Muscle layer of duodenum (tissue), 2 donors: ENCODE measurements around the gene MRI1.

Experiments
- H3K27ac ChIP-seq: one replicate; pipeline ENCODE4 v1.7.0; 2013; ENCODE audit warnings: mild to moderate bottlenecking, low read length
- H3K27me3 ChIP-seq: one replicate; pipeline ENCODE4 v1.7.0; 2013; ENCODE audit warnings: low read depth, mild to moderate bottlenecking, control low read depth, low read length
- H3K36me3 ChIP-seq, 2 donors: one replicate each; pipeline ENCODE4 v1.7.0; 2013; ENCODE audit warnings: low read length in 2 of 2, control low read depth in 1 of 2, mild to moderate bottlenecking in 1 of 2; ENCODE audit not compliant: insufficient read depth in 2 of 2, control insufficient read depth in 1 of 2
- H3K4me1 ChIP-seq, 2 donors: one replicate each; pipeline ENCODE4 v1.7.0; 2013; ENCODE audit warnings: low read length in 2 of 2, mild to moderate bottlenecking in 2 of 2, control low read depth in 1 of 2, moderate library complexity in 1 of 2; ENCODE audit not compliant: insufficient read depth in 2 of 2, control insufficient read depth in 1 of 2
- H3K4me3 ChIP-seq, 2 donors: one replicate each; pipeline ENCODE4 v1.7.0; 2013; ENCODE audit warnings: low read length in 2 of 2, low read depth in 1 of 2, mild to moderate bottlenecking in 1 of 2
- H3K9me3 ChIP-seq, 2 donors: one replicate each; pipeline ENCODE4 v1.7.0; 2013; ENCODE audit warnings: low read length in 2 of 2, control low read depth in 1 of 2, mild to moderate bottlenecking in 1 of 2; ENCODE audit not compliant: control insufficient read depth in 1 of 2
- donor health status: healthy.

The MRI1 gene

GRCh38 chr19:13794757-13795589 is 30.7 kb downstream of the MRI1 start, which contains the start of gene ZSWIM4:
TSS of gene ZSWIM4 (plus strand) at chr19:13795443. CDS start at chr19:13795649, 206 bp downstream.
- Histone ChIP-seq H3K4me1 (peaks cover 12 to 30% of the 10 kb centered on the region in 2 donors), H3K36me3 (peaks cover 0 to 4% of the 10 kb centered on the region in 2 donors), H3K27ac (peak within 1 kb of the TSS; percentile 82), H3K4me3 (peak within 1 kb of the TSS; percentile 64 to 78), H3K9me3 (no peaks in the 10 kb centered on the region), H3K27me3 (no peaks in the 10 kb centered on the region)

DNA sequence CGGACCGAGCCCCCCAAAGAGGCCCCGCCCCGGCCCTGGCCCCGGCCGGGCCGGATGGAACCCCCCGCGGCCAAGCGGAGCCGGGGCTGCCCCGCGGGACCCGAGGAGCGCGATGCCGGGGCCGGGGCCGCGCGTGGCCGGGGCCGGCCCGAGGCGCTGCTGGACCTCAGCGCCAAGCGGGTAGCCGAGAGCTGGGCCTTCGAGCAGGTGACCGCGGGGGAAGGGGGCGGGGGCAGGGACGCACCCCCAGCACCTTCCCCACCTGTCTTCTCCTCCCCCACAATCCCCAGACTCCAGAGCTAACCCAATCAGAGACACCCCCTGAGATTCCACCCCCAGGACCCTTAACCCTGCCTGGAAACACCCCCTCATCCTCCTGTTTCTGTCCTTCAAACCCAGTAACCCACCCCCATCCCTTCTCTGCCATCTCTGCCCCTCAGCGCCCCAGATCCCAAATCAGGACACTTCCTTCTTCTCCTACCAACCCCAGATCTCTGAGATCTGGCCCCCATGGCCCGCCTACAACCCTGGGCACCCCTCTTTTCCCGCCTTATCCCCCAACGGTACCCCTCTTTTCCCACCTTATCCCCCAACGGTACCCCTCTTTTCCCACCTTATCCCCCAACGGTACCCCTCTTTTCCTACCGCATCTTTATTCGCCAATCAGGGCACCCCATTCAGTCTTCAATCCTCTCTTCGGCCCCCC is 31.4 kb downstream of the MRI1 start:
- no peaks in the 10 kb centered on the region for H3K9me3 ChIP-seq
- peaks cover 0 to 4% of the 10 kb centered on the region in 2 donors for H3K36me3 ChIP-seq
- H3K27me3 ChIP-seq, result no peaks in the 10 kb centered on the region
- H3K4me1 ChIP-seq, result peaks cover 12 to 30% of the 10 kb centered on the region in 2 donors
- peak overlapping the region; percentile 60 to 78 for H3K4me3 ChIP-seq
- peak overlapping the region; percentile 72 for H3K27ac ChIP-seq

DNA sequence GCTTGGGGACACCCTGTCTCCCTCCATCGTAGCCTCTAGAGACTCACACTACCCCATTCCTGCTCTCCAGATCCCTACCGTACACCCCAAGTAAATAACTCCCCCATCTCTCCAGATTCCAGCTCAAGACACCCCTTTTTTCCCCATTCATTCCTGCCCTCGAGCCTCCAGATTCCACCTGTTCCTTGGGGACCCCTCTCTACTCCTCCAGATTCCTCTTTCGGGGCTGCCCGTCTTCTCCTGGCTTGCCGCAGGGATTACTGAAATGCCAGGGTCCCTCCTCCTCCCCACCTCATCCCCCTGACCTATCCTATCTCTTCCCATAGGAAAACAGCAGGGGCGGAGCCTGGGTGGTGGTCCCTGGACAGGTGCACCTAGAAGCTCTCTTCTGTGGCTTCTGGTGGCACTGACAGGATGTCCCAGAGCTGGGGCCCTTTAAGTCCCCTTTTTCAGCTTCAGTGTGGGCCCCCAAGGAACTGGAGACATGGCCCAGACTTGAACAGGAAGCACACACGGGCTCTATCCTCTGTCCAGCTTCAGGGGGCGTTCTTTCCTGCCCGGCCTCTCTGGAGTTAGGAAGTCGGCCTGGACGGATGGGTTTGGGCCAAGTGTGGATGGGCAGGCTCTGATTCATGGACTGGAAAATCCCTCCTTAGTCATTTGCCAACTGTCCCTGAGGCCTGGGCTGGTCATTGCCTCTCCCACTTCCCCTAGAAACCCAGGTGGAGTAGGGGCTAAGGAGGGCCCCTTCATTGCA is 32.2 kb downstream of the MRI1 start:
- peaks cover 12 to 30% of the 10 kb centered on the region in 2 donors for H3K4me1 ChIP-seq
- peak overlapping the region; percentile 60 to 78 for H3K4me3 ChIP-seq
- H3K27ac ChIP-seq, result peak overlapping the region; percentile 72
- H3K9me3 ChIP-seq, result no peaks in the 10 kb centered on the region
- no peaks in the 10 kb centered on the region for H3K27me3 ChIP-seq
- H3K36me3 ChIP-seq, result peaks cover 0 to 4% of the 10 kb centered on the region in 2 donors

- H3K27me3 ChIP-seq, result no peaks in the 10 kb centered on the region
- H3K27ac ChIP-seq, result peak overlapping the region; percentile 72
- peaks cover 12 to 30% of the 10 kb centered on the region in 2 donors for H3K4me1 ChIP-seq
- no peaks in the 10 kb centered on the region for H3K9me3 ChIP-seq
- peak overlapping the region; percentile 60 to 78 for H3K4me3 ChIP-seq
- peaks cover 0 to 4% of the 10 kb centered on the region in 2 donors for H3K36me3 ChIP-seq
Observed at GRCh38 chr19:13797058-13797440, 32.7 kb downstream of the MRI1 start.

DNA sequence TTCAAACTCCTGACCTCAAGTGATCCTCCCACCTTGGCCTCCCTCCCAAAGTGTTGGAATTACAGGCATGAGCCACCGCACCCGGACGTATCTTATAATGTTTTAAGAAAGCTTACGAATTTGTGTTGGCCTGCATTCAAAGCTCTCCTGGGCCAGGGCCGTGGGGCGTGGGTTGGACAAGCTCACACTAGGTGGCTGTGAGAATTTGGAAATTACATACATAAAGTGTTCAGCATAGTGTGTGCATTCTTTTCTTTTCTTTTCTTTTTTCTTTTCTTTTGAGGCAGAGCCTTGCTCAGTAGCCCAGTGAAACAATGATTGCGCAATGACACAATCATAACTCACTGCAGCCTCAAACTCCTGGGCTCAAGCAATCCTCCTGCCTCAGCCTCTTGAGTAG is 33.5 kb downstream of the MRI1 start:
- Histone ChIP-seq H3K27ac (no peak overlapping the region), H3K27me3 (no peaks in the 10 kb centered on the region), H3K4me1 (peaks cover 12 to 30% of the 10 kb centered on the region in 2 donors)

DNA sequence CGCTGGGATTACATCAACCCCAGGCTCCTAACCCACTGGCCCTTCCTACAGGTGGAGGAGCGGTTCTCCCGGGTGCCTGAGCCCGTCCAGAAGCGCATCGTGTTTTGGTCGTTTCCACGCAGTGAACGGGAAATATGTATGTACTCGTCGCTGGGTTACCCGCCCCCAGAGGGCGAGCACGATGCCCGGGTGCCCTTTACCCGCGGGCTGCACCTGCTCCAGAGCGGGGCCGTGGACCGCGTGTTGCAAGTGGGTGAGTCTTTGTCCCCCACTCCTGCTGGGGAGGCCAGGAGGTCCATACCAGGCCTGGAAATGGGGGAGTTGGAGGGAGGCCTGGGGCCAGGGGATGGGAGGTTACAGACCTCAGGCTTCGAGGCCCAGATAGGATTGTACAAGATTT is 35.3 kb downstream of the MRI1 start:
- Histone ChIP-seq H3K36me3 (peaks cover 0 to 3% of the 10 kb centered on the region in 2 donors), H3K4me3 (no peak overlapping the region), H3K27me3 (no peaks in the 10 kb centered on the region), H3K4me1 (peaks cover 8 to 22% of the 10 kb centered on the region in 2 donors), H3K9me3 (no peaks in the 10 kb centered on the region), H3K27ac (no peak overlapping the region)

More for the DNA sequence above, 33.5 kb downstream of the MRI1 start:
- peaks cover 0 to 4% of the 10 kb centered on the region in 2 donors for H3K36me3 ChIP-seq
- H3K9me3 ChIP-seq, result no peaks in the 10 kb centered on the region
- H3K4me3 ChIP-seq, result no peak overlapping the region

DNA sequence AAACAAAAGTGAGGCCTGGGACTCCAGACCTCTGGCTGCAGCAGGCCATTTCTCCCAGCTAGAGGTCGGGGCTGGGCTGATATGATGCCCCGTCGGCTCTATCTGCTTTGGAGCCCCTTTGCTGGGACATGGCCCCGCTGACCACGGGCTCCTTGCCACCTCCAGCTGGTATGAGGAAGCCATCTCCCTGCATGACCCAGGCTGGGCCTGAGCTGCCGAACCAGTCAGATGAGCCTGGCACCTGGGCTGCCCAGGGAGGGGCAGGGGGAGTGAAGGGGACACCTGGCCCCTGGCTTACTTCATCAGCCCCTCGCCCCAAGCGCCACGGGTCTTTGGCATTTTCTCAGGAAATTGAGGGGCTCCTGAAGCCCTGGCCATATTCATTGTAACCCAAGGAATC is 38.7 kb downstream of the MRI1 start:
- Histone ChIP-seq H3K36me3 (no peaks in the 10 kb centered on the region), H3K27me3 (no peaks in the 10 kb centered on the region), H3K27ac (no peak overlapping the region), H3K4me3 (no peak overlapping the region), H3K9me3 (no peaks in the 10 kb centered on the region), H3K4me1 (peaks cover 0 to 6% of the 10 kb centered on the region in 2 donors)

DNA sequence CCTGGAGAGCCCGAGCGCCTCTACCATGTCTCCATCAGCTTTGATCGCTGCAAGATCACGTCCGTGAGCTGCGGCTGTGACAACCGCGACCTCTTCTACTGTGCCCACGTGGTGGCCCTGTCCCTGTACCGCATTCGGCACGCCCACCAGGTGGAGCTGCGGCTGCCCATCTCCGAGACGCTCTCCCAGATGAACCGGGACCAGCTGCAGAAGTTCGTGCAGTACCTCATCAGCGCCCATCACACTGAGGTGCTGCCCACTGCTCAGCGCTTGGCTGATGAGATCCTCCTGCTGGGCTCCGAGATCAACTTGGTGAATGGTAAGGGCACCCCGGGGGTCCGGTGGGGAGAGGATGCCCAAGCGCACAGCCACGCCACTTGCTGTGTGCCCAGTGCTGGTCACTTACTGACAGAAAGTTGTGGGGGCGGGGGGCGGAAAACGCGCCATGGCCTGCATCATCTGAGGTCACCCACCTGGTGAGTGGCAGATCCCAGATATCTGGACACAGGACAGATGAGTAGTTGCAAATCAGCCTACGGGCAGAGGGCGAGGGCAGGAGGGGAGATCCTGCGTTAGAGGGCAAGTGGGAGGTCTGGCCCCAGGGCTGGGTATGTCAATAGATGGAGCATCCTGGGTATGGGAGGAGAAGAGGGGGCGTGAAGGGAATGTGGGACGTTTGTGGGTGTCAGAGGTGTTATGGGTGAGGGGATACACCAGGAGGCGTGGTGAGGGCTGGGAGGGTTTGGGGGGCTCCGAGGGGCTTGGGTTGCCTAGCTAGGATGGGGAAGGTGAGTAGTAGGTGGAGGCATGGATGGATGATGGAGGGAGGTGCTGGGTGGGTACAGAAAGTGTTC is 40.7 kb downstream of the MRI1 start:
- no peak overlapping the region for H3K27ac ChIP-seq
- peaks cover 0 to 10% of the 10 kb centered on the region in 2 donors for H3K36me3 ChIP-seq
- H3K9me3 ChIP-seq, result no peaks in the 10 kb centered on the region
- H3K4me3 ChIP-seq, result no peak overlapping the region
- no peaks in the 10 kb centered on the region for H3K27me3 ChIP-seq
- peaks cover 0 to 6% of the 10 kb centered on the region in 2 donors for H3K4me1 ChIP-seq

DNA sequence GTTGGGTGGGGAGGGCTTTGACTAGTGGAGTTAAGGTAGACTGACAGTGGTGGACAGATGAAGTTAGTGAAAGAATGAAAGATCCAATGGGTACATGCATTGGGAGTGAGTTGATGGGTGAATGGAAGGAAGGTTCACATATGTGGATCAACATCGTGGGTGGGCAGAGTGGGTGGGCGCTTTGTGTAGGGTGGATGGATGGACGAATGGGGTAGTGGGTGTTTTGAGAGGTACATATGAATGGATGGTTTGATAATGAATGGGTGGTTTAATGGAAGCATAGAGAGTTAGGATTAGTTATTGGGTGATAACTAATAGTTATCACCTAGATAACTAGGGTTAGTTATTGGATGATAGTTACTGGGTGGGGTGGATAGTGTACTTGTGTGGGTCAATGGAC is 42.4 kb downstream of the MRI1 start:
- H3K27ac ChIP-seq, result no peak overlapping the region
- peaks cover 0 to 6% of the 10 kb centered on the region in 2 donors for H3K4me1 ChIP-seq
- H3K36me3 ChIP-seq, result peaks cover 0 to 10% of the 10 kb centered on the region in 2 donors
- H3K27me3 ChIP-seq, result no peaks in the 10 kb centered on the region
- H3K9me3 ChIP-seq, result no peaks in the 10 kb centered on the region
- H3K4me3 ChIP-seq, result no peak overlapping the region

DNA sequence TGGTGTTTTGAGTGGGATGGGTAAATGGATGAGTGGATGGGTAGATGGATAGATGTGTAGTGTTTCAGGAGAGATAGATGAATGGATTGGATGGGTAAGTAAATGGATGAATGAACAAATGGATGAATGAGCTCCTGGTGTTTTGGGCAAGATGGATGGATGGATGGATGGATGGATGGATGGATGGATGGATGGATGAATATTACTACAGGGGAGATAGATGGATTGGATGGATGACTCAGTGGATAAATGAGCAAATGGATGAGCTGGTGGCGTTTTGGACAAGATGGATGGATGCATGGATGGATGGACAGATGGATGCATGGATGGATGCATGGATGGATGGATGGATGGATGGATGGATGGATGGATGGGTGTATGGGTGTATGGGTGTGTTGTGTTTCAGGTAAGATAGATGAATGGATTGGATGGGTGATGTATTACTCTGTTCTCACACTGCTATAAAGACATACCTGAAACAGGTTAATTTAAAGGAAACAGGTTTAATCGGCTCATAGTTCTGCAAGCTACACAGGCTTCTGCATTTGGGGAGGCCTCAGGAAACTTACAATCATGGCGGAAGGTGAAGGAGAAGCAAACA is 43.2 kb downstream of the MRI1 start:
- Histone ChIP-seq H3K27ac (no peak overlapping the region), H3K4me3 (no peak overlapping the region), H3K9me3 (no peaks in the 10 kb centered on the region), H3K4me1 (peaks cover 0 to 6% of the 10 kb centered on the region in 2 donors), H3K36me3 (peaks cover 0 to 10% of the 10 kb centered on the region in 2 donors), H3K27me3 (no peaks in the 10 kb centered on the region)
